H9 (cell line): ENCODE measurements around the gene TNFSF9. TPM values are rescaled to one million over a fixed set of nuclear protein-coding genes. Genes with fewer than 3 reads are reported as not detected.

Experiments used
- DNase-seq: peaks from one replicate; pipeline ENCODE4 v3.0.0-alpha.2; 2017
- H2AFZ ChIP-seq: one replicate; pipeline ENCODE4 v1.6.1; 2013; ENCODE audit warnings: mild to moderate bottlenecking, low read length, control low read depth, moderate library complexity
- H2AK5ac ChIP-seq: 2 replicates; pipeline ENCODE4 v1.6.1; 2013; ENCODE audit warnings: low read length, control low read depth, mixed read lengths; ENCODE audit not compliant: insufficient read length
- H2BK120ac ChIP-seq: one replicate; pipeline ENCODE4 v1.6.1; 2013; ENCODE audit warnings: low read depth, mild to moderate bottlenecking, low read length, control low read depth, inconsistent platforms; ENCODE audit not compliant: poor library complexity, severe bottlenecking
- H2BK12ac ChIP-seq: 2 replicates; pipeline ENCODE4 v1.6.1; 2013; ENCODE audit warnings: low read length, control low read depth, mixed read lengths, low read depth; ENCODE audit not compliant: insufficient read length
- H2BK15ac ChIP-seq: 2 replicates; pipeline ENCODE4 v1.6.1; 2013; ENCODE audit warnings: low read depth, low read length, control low read depth
- H2BK20ac ChIP-seq: one replicate; pipeline ENCODE4 v1.6.1; 2013; ENCODE audit warnings: low read depth, mild to moderate bottlenecking, low read length, control low read depth, inconsistent platforms; ENCODE audit not compliant: poor library complexity, severe bottlenecking
- H2BK5ac ChIP-seq: 2 replicates; pipeline ENCODE4 v1.6.1; 2013; ENCODE audit warnings: low read length, control low read depth, mixed read lengths; ENCODE audit not compliant: insufficient read length
- H3K14ac ChIP-seq: 2 replicates; pipeline ENCODE4 v1.6.1; 2013; ENCODE audit warnings: low read length, control low read depth; ENCODE audit not compliant: insufficient read depth
- H3K18ac ChIP-seq: 2 replicates; pipeline ENCODE4 v1.6.1; 2013; ENCODE audit warnings: low read depth, mild to moderate bottlenecking, mixed read lengths, low read length, control low read depth; ENCODE audit not compliant: insufficient read length
- H3K23ac ChIP-seq: 2 replicates; pipeline ENCODE4 v1.6.1; 2013; ENCODE audit warnings: low read length, control low read depth, mixed read lengths, low read depth; ENCODE audit not compliant: insufficient read length
- H3K23me2 ChIP-seq: 2 replicates; pipeline ENCODE4 v1.6.1; 2013; ENCODE audit warnings: low read depth, mild to moderate bottlenecking, mixed read lengths, low read length, control low read depth; ENCODE audit not compliant: insufficient read length, poor library complexity, severe bottlenecking
- H3K27ac ChIP-seq: 2 replicates; pipeline ENCODE4 v1.5.1; 2013; ENCODE audit warnings: low read length, control low read depth, mixed read lengths, low read depth; ENCODE audit not compliant: insufficient read length
- H3K27me3 ChIP-seq: 2 replicates; pipeline ENCODE4 v1.6.1; 2013; ENCODE audit warnings: low read length, control low read depth, inconsistent platforms; ENCODE audit not compliant: insufficient read depth
- H3K4ac ChIP-seq: 2 replicates; pipeline ENCODE4 v1.6.1; 2013; ENCODE audit warnings: low read depth, mild to moderate bottlenecking, control low read depth, inconsistent platforms, low read length, moderate library complexity
- H3K4me1 ChIP-seq: 2 replicates; pipeline ENCODE4 v1.6.1; 2013; ENCODE audit warnings: low read length, control low read depth, inconsistent platforms; ENCODE audit not compliant: insufficient read depth
- H3K4me2 ChIP-seq: 2 replicates; pipeline ENCODE4 v1.6.1; 2013; ENCODE audit warnings: low read length, control low read depth, mixed read lengths; ENCODE audit not compliant: insufficient read length, insufficient read depth
- H3K56ac ChIP-seq: 2 replicates; pipeline ENCODE4 v1.6.1; 2013; ENCODE audit warnings: low read depth, mild to moderate bottlenecking, mixed read lengths, low read length, control low read depth; ENCODE audit not compliant: insufficient read length
- H3K79me1 ChIP-seq: 2 replicates; pipeline ENCODE4 v1.6.1; 2013; ENCODE audit warnings: low read depth, mild to moderate bottlenecking, moderate library complexity, low read length, control low read depth, inconsistent platforms; ENCODE audit not compliant: insufficient read depth, poor library complexity, severe bottlenecking
- H3K79me2 ChIP-seq: 2 replicates; pipeline ENCODE4 v1.6.1; 2013; ENCODE audit warnings: low read length, control low read depth, inconsistent platforms; ENCODE audit not compliant: insufficient read depth
- H3K9ac ChIP-seq: 2 replicates; pipeline ENCODE4 v1.6.1; 2013; ENCODE audit warnings: low read length, control low read depth, mixed read lengths; ENCODE audit not compliant: insufficient read length; ENCODE audit errors: extremely low read depth
- H3K9me3 ChIP-seq: one replicate; pipeline ENCODE4 v1.6.1; 2013; ENCODE audit warnings: low read depth, low read length, inconsistent platforms; ENCODE audit not compliant: control insufficient read depth
- H3T11ph ChIP-seq: one replicate; pipeline ENCODE4 v1.6.1; 2013; ENCODE audit warnings: mild to moderate bottlenecking, low read length, control low read depth, inconsistent platforms
- H4K20me1 ChIP-seq: one replicate; pipeline ENCODE4 v1.6.1; 2013; ENCODE audit not compliant: control insufficient read depth, insufficient read length, insufficient read depth
- H4K5ac ChIP-seq: 2 replicates; pipeline ENCODE4 v1.6.1; 2013; ENCODE audit warnings: low read depth, mild to moderate bottlenecking, mixed read lengths, low read length, control low read depth; ENCODE audit not compliant: insufficient read length
- H4K8ac ChIP-seq: replicated peaks from 2 replicates; pipeline ENCODE4 v1.6.1; 2013; ENCODE audit warnings: low read length, control low read depth, mixed read lengths, low read depth; ENCODE audit not compliant: insufficient read length
- H4K91ac ChIP-seq: 2 replicates; pipeline ENCODE4 v1.6.1; 2013; ENCODE audit warnings: low read depth, mild to moderate bottlenecking, moderate library complexity, mixed read lengths, low read length, control low read depth; ENCODE audit not compliant: insufficient read length
- H3K27ac Mint-ChIP-seq, 3 experiments: 2 replicates in 2 of 3; 3 replicates in 1 of 3; pipeline ENCODE4 v1.8.0; 2020 to 2021; ENCODE audit warnings: mixed read lengths in 3 of 3, mild to moderate bottlenecking in 1 of 3, moderate library complexity in 1 of 3
- H3K27me3 Mint-ChIP-seq: 2 replicates; pipeline ENCODE4 v1.8.0; 2021; ENCODE audit warnings: low read depth, mild to moderate bottlenecking, moderate library complexity, mixed read lengths
- H3K36me3 Mint-ChIP-seq, 3 experiments: 2 replicates in 2 of 3; 3 replicates in 1 of 3; pipeline ENCODE4 v1.8.0; 2020 to 2021; ENCODE audit warnings: low read depth in 3 of 3, mixed read lengths in 3 of 3; ENCODE audit not compliant: insufficient read depth in 1 of 3
- H3K4me1 Mint-ChIP-seq, 2 experiments: 2 replicates each; pipeline ENCODE4 v1.8.0; 2020; ENCODE audit warnings: mixed read lengths in 2 of 2
- H3K4me3 Mint-ChIP-seq, 2 experiments: 2 replicates in 1 of 2; 3 replicates in 1 of 2; pipeline ENCODE4 v1.8.0; 2020 to 2021; ENCODE audit warnings: mild to moderate bottlenecking in 2 of 2, mixed read lengths in 2 of 2, moderate library complexity in 1 of 2
- H3K9me3 Mint-ChIP-seq, 2 experiments: 2 replicates in 1 of 2; 3 replicates in 1 of 2; pipeline ENCODE4 v1.8.0; 2020; ENCODE audit warnings: mild to moderate bottlenecking in 2 of 2, mixed read lengths in 2 of 2, moderate library complexity in 1 of 2
- CTCF ChIP-seq: fragments of 200-600 bp; sonication (generic); conservative IDR thresholded peaks from 3 replicates; pipeline ENCODE4 v1.8.0; 2021; ENCODE audit warnings: antibody characterized with exemption, mild to moderate bottlenecking
- total RNA-seq: library from RNA; stranded (reverse); gene quantifications from 2 replicates; pipeline ENCODE4 v1.2.1, GENCODE V29; 2021

The TNFSF9 gene
- total RNA-seq, 1 experiment from 2014 or later, result 1.9 TPM

- no peaks in the 10 kb centered on the region for H3K79me2 ChIP-seq
Observed at GRCh38 chr19:6571167-6571566, 40.3 kb downstream of the TNFSF9 start.

More at GRCh38 chr19:6571167-6571566, 40.3 kb downstream of the TNFSF9 start:
- no peak overlapping the region for H2BK5ac ChIP-seq
- H2BK120ac ChIP-seq, result no peak overlapping the region
- no peaks in the 10 kb centered on the region for H4K20me1 ChIP-seq
- no peak overlapping the region for H3K27ac ChIP-seq
- Mint-ChIP-seq H3K4me3 (no peak overlapping the region), H3K4me1 (peaks cover 0 to 8% of the 10 kb centered on the region in 2 experiments; a peak in 2 of 4 replicates), H3K36me3 (no peaks in the 10 kb centered on the region), H3K27me3 (peaks cover 11% of the 10 kb centered on the region), H3K27ac (no peak overlapping the region), H3K9me3 (peaks cover 11 to 40% of the 10 kb centered on the region in 2 experiments; a peak in 4 of 5 replicates)
- H3K56ac ChIP-seq, result no peak overlapping the region
- H3K4ac ChIP-seq, result no peak overlapping the region
- H3K4me2 ChIP-seq, result no peak overlapping the region
- H3K4me1 ChIP-seq, result no peaks in the 10 kb centered on the region; the same call in 1 of the 2 replicates
- no peak overlapping the region for H3K9ac ChIP-seq
- H2BK12ac ChIP-seq, result no peak overlapping the region
- H4K5ac ChIP-seq, result no peak overlapping the region
- no peak overlapping the region for H4K8ac ChIP-seq
- DNase-seq, result no peak
- H2BK15ac ChIP-seq, result no peak overlapping the region
- no peaks in the 10 kb centered on the region for H3K27me3 ChIP-seq
- H3K23ac ChIP-seq, result no peak overlapping the region
- H2AK5ac ChIP-seq, result no peak overlapping the region
- no peaks in the 10 kb centered on the region for H3K9me3 ChIP-seq
- no peak overlapping the region for H3K18ac ChIP-seq
- no peak overlapping the region for H4K91ac ChIP-seq
- H2AFZ ChIP-seq, result no peak overlapping the region
- H3T11ph ChIP-seq, result no peak overlapping the region
- no peak overlapping the region for H3K14ac ChIP-seq
- TF ChIP-seq CTCF, result no peak
- H3K79me1 ChIP-seq, result no peaks in the 10 kb centered on the region
- H2BK20ac ChIP-seq, result no peak overlapping the region
- no peaks in the 10 kb centered on the region for H3K23me2 ChIP-seq
